Endothelial cell of umbilical vein (primary cell): ENCODE data around the gene AAGAB. TPM values are rescaled to one million over a fixed set of nuclear protein-coding genes. Genes with fewer than 3 reads are reported as not detected.

Experiments used
- BruUV-seq: library from RNA; stranded (reverse); fragments of 400-500 nt; replicated peaks from 2 replicates; lab custom pipeline; 2021; lab: Mats Ljungman, UMichigan
- CTCF ChIA-PET: fragments of 300-600, 350-600 bp; sonication (Branson Sonifier 250); formaldehyde crosslinking; loops from one replicate; lab custom pipeline; 2021; ENCODE audit warnings: antibody characterized with exemption, inconsistent platforms; lab: Charles Lee
- POLR2A ChIA-PET: fragments of 300-600, 350-600 bp; sonication (Branson Sonifier 250); formaldehyde crosslinking; loops from one replicate; lab custom pipeline; 2021; ENCODE audit warnings: antibody characterized with exemption, inconsistent platforms; lab: Charles Lee
- DNase-seq: peaks from one replicate; pipeline ENCODE4 v3.0.0-alpha.2; 2011; ENCODE audit warnings: low read depth, low spot score
- FAIRE-seq: peaks from 2 replicates; lab custom pipeline; 2011; peaks lifted over from hg19 to GRCh38; lab: Jason Lieb, UNC
- H2AFZ ChIP-seq: 2 replicates; pipeline ENCODE4 v1.6.0; 2012; ENCODE audit warnings: low read depth, low read length, control low read depth, inconsistent platforms
- H3K27ac ChIP-seq: 2 replicates; pipeline ENCODE4 v1.5.1; 2011; ENCODE audit warnings: low read depth, mild to moderate bottlenecking, control low read depth, low read length, moderate library complexity; ENCODE audit not compliant: insufficient read depth
- H3K27me3 ChIP-seq, 2 experiments: 2 replicates each; pipeline versions ENCODE4 v1.6.0 to v1.6.1; 2011; ENCODE audit warnings: low read length in 2 of 2, mixed read lengths in 1 of 2; ENCODE audit not compliant: control insufficient read depth in 2 of 2, insufficient read depth in 2 of 2
- H3K36me3 ChIP-seq, 2 experiments: 2 replicates in 1 of 2; 3 replicates in 1 of 2; pipeline ENCODE4 v1.5.1; 2011; ENCODE audit warnings: low read length in 2 of 2, mild to moderate bottlenecking in 1 of 2, moderate library complexity in 1 of 2; ENCODE audit not compliant: control insufficient read depth in 2 of 2, insufficient read depth in 2 of 2; ENCODE audit errors: extremely low read depth in 1 of 2
- H3K4me1 ChIP-seq: 3 replicates; pipeline ENCODE4 v1.5.1; 2011; ENCODE audit warnings: mild to moderate bottlenecking, low read length; ENCODE audit not compliant: control insufficient read depth, insufficient read depth; ENCODE audit errors: extremely low read depth
- H3K4me2 ChIP-seq: 2 replicates; pipeline ENCODE4 v1.6.1; 2011; ENCODE audit warnings: low read length, control low read depth, mixed read lengths; ENCODE audit not compliant: insufficient read depth
- H3K4me3 ChIP-seq, 3 experiments: fragments of 200-600 bp in 1 of 3; sonication (generic), shearing (Covaris generic) in 1 of 3; replicated peaks in 1 of 3; 2 replicates each; pipeline ENCODE4 v1.5.1; 2011 to 2016; ENCODE audit warnings: control low read depth in 3 of 3, low read length in 3 of 3, mild to moderate bottlenecking in 2 of 3, inconsistent platforms in 1 of 3, low read depth in 1 of 3, moderate library complexity in 1 of 3; ENCODE audit not compliant: insufficient read depth in 1 of 3
- H3K79me2 ChIP-seq: 2 replicates; pipeline ENCODE4 v1.6.0; 2012; ENCODE audit warnings: low read length, inconsistent platforms; ENCODE audit not compliant: control insufficient read depth, insufficient read depth
- H3K9ac ChIP-seq: replicated peaks from 2 replicates; pipeline ENCODE3; 2011; ENCODE audit warnings: low read length, control low read depth; ENCODE audit not compliant: insufficient read depth; ENCODE audit errors: extremely low read depth
- H3K9me1 ChIP-seq: replicated peaks from 3 replicates; pipeline ENCODE4 v1.6.0; 2011; ENCODE audit warnings: mild to moderate bottlenecking, low read length; ENCODE audit not compliant: control insufficient read depth, insufficient read depth; ENCODE audit errors: extremely low read depth
- H3K9me3 ChIP-seq: replicated peaks from 2 replicates; pipeline ENCODE4 v1.5.1; 2012; ENCODE audit warnings: low read length, inconsistent platforms; ENCODE audit not compliant: control insufficient read depth, insufficient read depth
- H4K20me1 ChIP-seq: replicated peaks from 2 replicates; pipeline ENCODE3; 2011; ENCODE audit warnings: mild to moderate bottlenecking, low read length; ENCODE audit not compliant: control insufficient read depth, insufficient read depth; ENCODE audit errors: extremely low read depth
- EZH2 ChIP-seq: IDR thresholded peaks from 2 replicates; pipeline ENCODE4 v1.6.1; 2012; ENCODE audit warnings: borderline replicate concordance, low read depth, mild to moderate bottlenecking, moderate library complexity, low read length, inconsistent platforms; ENCODE audit not compliant: severe bottlenecking
- FOS ChIP-seq: IDR thresholded peaks from 2 replicates; pipeline ENCODE4 v1.6.1; 2011; ENCODE audit warnings: mild to moderate bottlenecking, low read length, moderate library complexity, borderline replicate concordance; ENCODE audit not compliant: insufficient read depth
- GATA2 ChIP-seq: IDR thresholded peaks from 2 replicates; pipeline ENCODE4 v1.7.0; 2011; ENCODE audit warnings: low read depth, mild to moderate bottlenecking, moderate library complexity, mixed read lengths, low read length; ENCODE audit not compliant: insufficient read length, insufficient read depth
- JUN ChIP-seq: IDR thresholded peaks from 2 replicates; pipeline ENCODE4 v1.6.1; 2011; ENCODE audit warnings: borderline replicate concordance, low read depth; ENCODE audit not compliant: insufficient read length, insufficient read depth
- MYC ChIP-seq: IDR thresholded peaks from one replicate; pipeline ENCODE4 v1.6.1; 2011; ENCODE audit warnings: mild to moderate bottlenecking, low read depth, low read length
- POLR2A ChIP-seq: IDR thresholded peaks from 2 replicates; pipeline ENCODE4 v1.6.1; 2012; ENCODE audit warnings: low read depth, mild to moderate bottlenecking, control low read depth, low read length
- POLR2AphosphoS5 ChIP-seq: IDR thresholded peaks from 2 replicates; pipeline ENCODE4 v1.6.1; 2012; ENCODE audit warnings: low read depth, mild to moderate bottlenecking, control low read depth, low read length, moderate library complexity; ENCODE audit not compliant: insufficient read depth
- dilution Hi-C: fragments of 300-500 bp; cut with MboI; formaldehyde crosslinking; loops from one replicate; pipeline ENCODE4 v1.15.0; 2019; ENCODE audit warnings: low sequenced_read_pairs; ENCODE audit not compliant: extremely low pct_ligation_motif_present
- intact Hi-C: fragments of 100-400 bp; cut with micrococcal nuclease; formaldehyde crosslinking; loops from one replicate; pipeline ENCODE4 v1.10.0; 2022
- polyA plus RNA-seq, 4 experiments: library from polyadenylated mRNA; depleted of rRNA in 3 of 4; stranded (reverse) in 3 of 4; unstranded in 1 of 4; fragments of >200 nt; gene quantifications; 2 replicates each; pipeline versions ENCODE4 v1.2.1 to v1.2.3, GENCODE V29; 2011 to 2012; ENCODE audit warnings: missing spikeins in 1 of 4
- total RNA-seq: library from RNA; stranded (reverse); gene quantifications from 2 replicates; pipeline ENCODE4 v1.2.3, GENCODE V29; 2021
- TF ChIP-seq, protein P1 (sequence below), 2 donors: IDR thresholded peaks; 1 replicate in 1 of 2; 2 replicates in 1 of 2; pipeline ENCODE4 v1.5.1; 2011; ENCODE audit warnings: low read length in 2 of 2, mild to moderate bottlenecking in 2 of 2, moderate library complexity in 2 of 2, control low read depth in 1 of 2, inconsistent platforms in 1 of 2, low read depth in 1 of 2; ENCODE audit not compliant: insufficient read depth in 1 of 2; ENCODE audit errors: extremely low read depth in 1 of 2
- TF ChIP-seq, protein P2 (sequence below): IDR thresholded peaks from 2 replicates; pipeline ENCODE4 v1.6.1; 2011; ENCODE audit not compliant: insufficient read depth, insufficient read length

The AAGAB gene
- total and polyA plus RNA-seq, 2 donors (not counting 3 experiments of a cell fraction or from before 2014, with no cell fraction given): 21.2 to 42.6 TPM

DNA sequence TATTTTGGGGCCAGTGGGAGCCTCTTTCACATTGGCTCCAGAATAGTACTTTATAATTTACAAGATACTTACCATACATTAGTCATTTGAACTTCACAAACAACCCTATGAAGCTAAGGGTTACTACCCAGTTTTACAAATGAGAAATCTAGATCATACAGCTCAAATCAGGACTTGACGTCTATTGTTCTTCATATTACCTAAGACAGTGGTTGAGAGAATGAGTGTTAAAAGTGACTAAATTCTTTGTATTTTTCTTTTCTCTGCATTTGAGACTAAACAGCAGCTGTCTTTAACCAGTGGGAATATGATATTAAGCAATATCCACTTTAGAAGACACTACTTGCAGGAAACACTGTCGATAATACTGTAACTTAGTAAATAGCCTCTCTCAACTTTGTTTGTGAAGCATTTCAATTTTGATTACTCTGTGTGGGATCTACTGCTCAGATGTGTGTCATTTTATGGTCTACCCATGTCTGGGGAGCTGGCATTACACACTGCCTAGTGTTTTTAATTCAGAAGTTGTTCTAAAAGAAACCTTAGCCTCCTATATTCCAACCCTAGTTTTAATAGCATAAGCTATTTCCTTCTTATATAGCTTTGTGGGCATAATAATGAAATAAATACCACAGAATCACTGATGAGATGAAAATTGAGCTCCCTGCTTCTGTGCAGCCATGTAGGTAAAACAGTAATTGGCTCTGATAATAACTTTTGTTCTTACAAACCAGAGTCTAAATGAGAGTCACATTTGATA is 46.0 kb upstream of the AAGAB start:
- Histone ChIP-seq H3K9me1 (no peaks in the 10 kb centered on the region), H4K20me1 (no peaks in the 10 kb centered on the region), H3K4me1 (no peaks in the 10 kb centered on the region), H3K4me3 (no peak overlapping the region), H3K79me2 (no peaks in the 10 kb centered on the region), H3K36me3 (no peaks in the 10 kb centered on the region), H3K4me2 (no peak overlapping the region), H3K9ac (no peak overlapping the region), H3K27me3 (no peaks in the 10 kb centered on the region), H3K9me3 (no peaks in the 10 kb centered on the region), H3K27ac (no peak overlapping the region), H2AFZ (no peak overlapping the region)
- DNase-seq (no peak), FAIRE-seq (no peak)
- dilution Hi-C loops: no loop called here
- POLR2A ChIA-PET: no interaction called here
- TF ChIP-seq, protein P1, sequence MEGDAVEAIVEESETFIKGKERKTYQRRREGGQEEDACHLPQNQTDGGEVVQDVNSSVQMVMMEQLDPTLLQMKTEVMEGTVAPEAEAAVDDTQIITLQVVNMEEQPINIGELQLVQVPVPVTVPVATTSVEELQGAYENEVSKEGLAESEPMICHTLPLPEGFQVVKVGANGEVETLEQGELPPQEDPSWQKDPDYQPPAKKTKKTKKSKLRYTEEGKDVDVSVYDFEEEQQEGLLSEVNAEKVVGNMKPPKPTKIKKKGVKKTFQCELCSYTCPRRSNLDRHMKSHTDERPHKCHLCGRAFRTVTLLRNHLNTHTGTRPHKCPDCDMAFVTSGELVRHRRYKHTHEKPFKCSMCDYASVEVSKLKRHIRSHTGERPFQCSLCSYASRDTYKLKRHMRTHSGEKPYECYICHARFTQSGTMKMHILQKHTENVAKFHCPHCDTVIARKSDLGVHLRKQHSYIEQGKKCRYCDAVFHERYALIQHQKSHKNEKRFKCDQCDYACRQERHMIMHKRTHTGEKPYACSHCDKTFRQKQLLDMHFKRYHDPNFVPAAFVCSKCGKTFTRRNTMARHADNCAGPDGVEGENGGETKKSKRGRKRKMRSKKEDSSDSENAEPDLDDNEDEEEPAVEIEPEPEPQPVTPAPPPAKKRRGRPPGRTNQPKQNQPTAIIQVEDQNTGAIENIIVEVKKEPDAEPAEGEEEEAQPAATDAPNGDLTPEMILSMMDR (IDR thresholded peaks at IDR 0.05; ENCODE audit: extremely low read depth in 1 of 2, insufficient read depth in 1 of 2, low read depth in 1 of 2, low read length in 2 of 2): no peak
- no peak for TF ChIP-seq MYC
- TF ChIP-seq POLR2AphosphoS5: no peak
- TF ChIP-seq POLR2A: no peak
- no peak for TF ChIP-seq FOS
- no peak for TF ChIP-seq GATA2
- no peak for TF ChIP-seq EZH2
- no peak for TF ChIP-seq JUN
- TF ChIP-seq, protein P2, sequence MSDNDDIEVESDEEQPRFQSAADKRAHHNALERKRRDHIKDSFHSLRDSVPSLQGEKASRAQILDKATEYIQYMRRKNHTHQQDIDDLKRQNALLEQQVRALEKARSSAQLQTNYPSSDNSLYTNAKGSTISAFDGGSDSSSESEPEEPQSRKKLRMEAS: no peak
- CTCF ChIA-PET: interaction anchor here (0.7 to 2.8 kb wide), 3 partner anchors 46 to 354 kb away, joined by 3 to 13 read pairs (median 3); partner anchors contain the start of genes AAGAB and IQCH
- no TSS peak for BruUV-seq
- intact Hi-C loops: loop anchor here (5.0 kb wide), 1 partner anchor 233 kb away; the partner anchor contains the start of gene SMAD3
